K562 (cell line): ENCODE data around the gene TACR2. TPM values are rescaled to one million over a fixed set of nuclear protein-coding genes. Genes with fewer than 3 reads are reported as not detected.

Experiments
- CBFA2T2 ChIP-seq: fragments of 450-650 bp; conservative IDR thresholded peaks from 2 replicates; pipeline ENCODE4 v1.6.1; 2017; ENCODE audit warnings: mild to moderate bottlenecking
- CC2D1A ChIP-seq: fragments of 450-650 bp; IDR thresholded peaks from 2 replicates; pipeline ENCODE4 v1.6.1; 2017; ENCODE audit warnings: mild to moderate bottlenecking
- FOXP4 ChIP-seq: sonication (generic); formaldehyde crosslinking; IDR thresholded peaks from 2 replicates; pipeline ENCODE4 v1.8.0; 2022; ENCODE audit warnings: mild to moderate bottlenecking, missing genetic modification reagents, borderline replicate concordance
- KDM1A ChIP-seq, 2 experiments: fragments of 450-650 bp; IDR thresholded peaks; 2 replicates each; pipeline ENCODE4 v1.6.1; 2016; ENCODE audit warnings: mild to moderate bottlenecking in 2 of 2
- SAP30 ChIP-seq: fragments of 200-600 bp; sonication (generic); IDR thresholded peaks from 2 replicates; pipeline ENCODE4 v1.6.1; 2012; ENCODE audit warnings: borderline replicate concordance, low read depth, mild to moderate bottlenecking, moderate library complexity, low read length, control low read depth, inconsistent platforms; ENCODE audit not compliant: insufficient read depth, poor library complexity, severe bottlenecking
- polyA plus RNA-seq, 8 experiments: library from polyadenylated mRNA; depleted of rRNA in 4 of 8; stranded (reverse) in 5 of 8; unstranded in 3 of 8; fragments of >200 nt; fragmentation: Nextera tagmentation in 2 of 8; fragmentation: Illumina TruSeq in 1 of 8; extraction: Ambion mirVana in 2 of 8; extraction: Trizol in 1 of 8; gene quantifications; 2 replicates each; pipeline versions ENCODE4 v1.2.1 to v1.2.3, GENCODE V29; 2011 to 2014; ENCODE audit warnings: inconsistent platforms in 1 of 8, missing spikeins in 1 of 8
- total RNA-seq, 7 experiments: library from RNA; depleted of rRNA in 6 of 7; stranded (reverse); fragments of >200 nt in 6 of 7; fragmentation: Illumina TruSeq in 2 of 7; extraction: Trizol in 2 of 7; gene quantifications; 2 replicates each; pipeline versions ENCODE4 v1.2.1 to v1.2.3, GENCODE V29; 2011 to 2021; ENCODE audit warnings: low replicate concordance in 1 of 7
- TF ChIP-seq, protein P1 (sequence below): fragments of 250-450 bp; sonication (Bioruptor Pico); IDR thresholded peaks from 2 replicates; pipeline ENCODE4 v1.4.0; 2020; ENCODE audit warnings: mild to moderate bottlenecking, moderate library complexity
- TF ChIP-seq, protein P2 (sequence below): fragments of 250-450 bp; sonication (Bioruptor Pico); IDR thresholded peaks from 2 replicates; pipeline ENCODE4 v1.5.0; 2021; ENCODE audit warnings: mild to moderate bottlenecking, moderate library complexity
- TF ChIP-seq, protein P3 (sequence below), 2 experiments: fragments of 450-650 bp in 1 of 2; sonication (generic) in 1 of 2; formaldehyde crosslinking in 1 of 2; IDR thresholded peaks; 2 replicates each; pipeline versions ENCODE4 v1.7.1 to v1.9.0; 2016 to 2022; ENCODE audit warnings: inconsistent platforms in 1 of 2, mild to moderate bottlenecking in 1 of 2, missing genetic modification reagents in 1 of 2

TACR2 gene
- total and polyA plus RNA-seq, 9 of the 15 experiments (the other 6 are each of a cell fraction or from before 2014, with no cell fraction given): not detected

- TF ChIP-seq, protein P1, sequence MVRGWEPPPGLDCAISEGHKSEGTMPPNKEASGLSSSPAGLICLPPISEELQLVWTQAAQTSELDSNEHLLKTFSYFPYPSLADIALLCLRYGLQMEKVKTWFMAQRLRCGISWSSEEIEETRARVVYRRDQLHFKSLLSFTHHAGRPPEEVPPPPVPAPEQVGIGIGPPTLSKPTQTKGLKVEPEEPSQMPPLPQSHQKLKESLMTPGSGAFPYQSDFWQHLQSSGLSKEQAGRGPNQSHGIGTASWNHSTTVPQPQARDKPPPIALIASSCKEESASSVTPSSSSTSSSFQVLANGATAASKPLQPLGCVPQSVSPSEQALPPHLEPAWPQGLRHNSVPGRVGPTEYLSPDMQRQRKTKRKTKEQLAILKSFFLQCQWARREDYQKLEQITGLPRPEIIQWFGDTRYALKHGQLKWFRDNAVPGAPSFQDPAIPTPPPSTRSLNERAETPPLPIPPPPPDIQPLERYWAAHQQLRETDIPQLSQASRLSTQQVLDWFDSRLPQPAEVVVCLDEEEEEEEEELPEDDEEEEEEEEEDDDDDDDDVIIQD (CRISPR knock-in tag): no peak
- TF ChIP-seq FOXP4 (CRISPR knock-in tag) (no peak), CBFA2T2 (no peak), CC2D1A (no peak), KDM1A (IDR thresholded peaks at IDR 0.05) (no peak), SAP30 (no peak)
- TF ChIP-seq, protein P2, sequence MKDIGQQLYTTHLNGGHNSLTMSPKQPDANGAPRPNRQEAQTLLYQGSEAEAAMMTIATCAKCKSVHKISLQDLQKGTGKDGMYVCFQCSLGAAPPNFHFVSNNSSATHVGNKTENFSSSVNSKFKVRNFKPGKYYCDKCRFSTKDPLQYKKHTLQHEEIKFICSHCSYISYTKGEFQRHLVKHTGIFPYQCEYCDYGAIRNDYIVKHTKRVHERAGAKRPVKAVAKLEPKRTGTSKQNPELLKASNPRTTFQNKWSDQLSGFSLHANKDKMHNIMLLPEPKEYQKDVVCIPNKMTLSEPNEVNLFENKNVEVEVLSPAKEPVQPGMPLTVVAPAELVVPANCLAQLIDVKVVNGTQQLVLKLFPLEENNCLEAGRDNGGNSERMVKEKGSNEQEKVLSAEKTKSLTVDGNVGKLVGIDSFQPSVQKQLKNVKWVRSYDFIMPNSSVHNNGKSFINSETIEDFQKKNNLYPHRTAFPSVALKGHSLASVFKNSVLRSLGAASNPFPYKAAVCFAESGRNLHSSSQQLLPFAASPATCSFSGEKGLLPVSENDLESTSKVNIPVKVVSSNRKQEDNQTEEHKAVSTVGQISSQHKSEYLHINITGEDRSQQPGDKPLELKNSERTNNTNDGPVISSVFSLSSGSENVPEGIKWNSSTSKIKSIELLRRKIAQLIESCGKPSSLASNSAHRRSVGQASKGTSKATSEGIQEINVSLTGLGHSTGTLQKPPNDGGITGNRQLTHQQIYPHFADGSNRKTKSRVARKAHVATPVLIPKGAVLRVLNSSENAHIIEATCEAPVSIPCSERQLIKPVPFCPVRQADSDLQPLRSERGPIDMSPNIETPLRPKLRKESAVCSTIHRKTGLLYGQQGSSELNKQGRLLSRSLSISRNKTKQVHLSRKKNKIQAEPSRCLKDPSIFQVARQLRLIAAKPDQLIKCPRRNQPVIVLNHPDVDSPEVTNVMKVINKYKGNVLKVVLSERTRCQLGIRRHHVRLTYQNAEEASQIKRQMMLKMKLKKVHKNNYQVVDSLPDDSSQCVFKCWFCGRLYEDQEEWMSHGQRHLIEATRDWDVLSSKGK (CRISPR knock-in tag): no peak
- TF ChIP-seq, protein P3, sequence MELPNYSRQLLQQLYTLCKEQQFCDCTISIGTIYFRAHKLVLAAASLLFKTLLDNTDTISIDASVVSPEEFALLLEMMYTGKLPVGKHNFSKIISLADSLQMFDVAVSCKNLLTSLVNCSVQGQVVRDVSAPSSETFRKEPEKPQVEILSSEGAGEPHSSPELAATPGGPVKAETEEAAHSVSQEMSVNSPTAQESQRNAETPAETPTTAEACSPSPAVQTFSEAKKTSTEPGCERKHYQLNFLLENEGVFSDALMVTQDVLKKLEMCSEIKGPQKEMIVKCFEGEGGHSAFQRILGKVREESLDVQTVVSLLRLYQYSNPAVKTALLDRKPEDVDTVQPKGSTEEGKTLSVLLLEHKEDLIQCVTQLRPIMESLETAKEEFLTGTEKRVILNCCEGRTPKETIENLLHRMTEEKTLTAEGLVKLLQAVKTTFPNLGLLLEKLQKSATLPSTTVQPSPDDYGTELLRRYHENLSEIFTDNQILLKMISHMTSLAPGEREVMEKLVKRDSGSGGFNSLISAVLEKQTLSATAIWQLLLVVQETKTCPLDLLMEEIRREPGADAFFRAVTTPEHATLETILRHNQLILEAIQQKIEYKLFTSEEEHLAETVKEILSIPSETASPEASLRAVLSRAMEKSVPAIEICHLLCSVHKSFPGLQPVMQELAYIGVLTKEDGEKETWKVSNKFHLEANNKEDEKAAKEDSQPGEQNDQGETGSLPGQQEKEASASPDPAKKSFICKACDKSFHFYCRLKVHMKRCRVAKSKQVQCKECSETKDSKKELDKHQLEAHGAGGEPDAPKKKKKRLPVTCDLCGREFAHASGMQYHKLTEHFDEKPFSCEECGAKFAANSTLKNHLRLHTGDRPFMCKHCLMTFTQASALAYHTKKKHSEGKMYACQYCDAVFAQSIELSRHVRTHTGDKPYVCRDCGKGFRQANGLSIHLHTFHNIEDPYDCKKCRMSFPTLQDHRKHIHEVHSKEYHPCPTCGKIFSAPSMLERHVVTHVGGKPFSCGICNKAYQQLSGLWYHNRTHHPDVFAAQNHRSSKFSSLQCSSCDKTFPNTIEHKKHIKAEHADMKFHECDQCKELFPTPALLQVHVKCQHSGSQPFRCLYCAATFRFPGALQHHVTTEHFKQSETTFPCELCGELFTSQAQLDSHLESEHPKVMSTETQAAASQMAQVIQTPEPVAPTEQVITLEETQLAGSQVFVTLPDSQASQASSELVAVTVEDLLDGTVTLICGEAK (IDR thresholded peaks at IDR 0.05): no peak
- TF ChIP-seq, protein P3 (CRISPR knock-in tag; IDR thresholded peaks at IDR 0.05): no peak
These were observed 6.8 kb downstream of the TACR2 start (continued) for GRCh38 chr10:69409968-69410367.
